Islet of Langerhans (tissue), 1 donor: ENCODE measurements around the gene DPEP2NB.
"Not testable (repeated sequence)": the region's sequence is repeated elsewhere in the genome, so short reads cannot be mapped to it uniquely, and the experiment has no call there.

Experiments used
- FAIRE-seq: peaks from one replicate; lab custom pipeline; 2011; peaks lifted over from hg19 to GRCh38; lab: Jason Lieb, UNC

DPEP2NB gene

GRCh38 chr16:68015681-68016080 lies at the start of gene DPEP2NB:
TSS of gene DPEP2NB (minus strand) at chr16:68015911. CDS start at chr16:68015770, 141 bp downstream.
- FAIRE-seq: no peak

GRCh38 chr16:68064791-68065365 lies 49.2 kb upstream of the DPEP2NB start:
- FAIRE-seq: no peak

GRCh38 chr16:68062910-68063393 lies 47.2 kb upstream of the DPEP2NB start:
- no peak for FAIRE-seq

GRCh38 chr16:68061396-68061795 lies 45.7 kb upstream of the DPEP2NB start:
- FAIRE-seq: no peak

- FAIRE-seq: no peak
Measured at GRCh38 chr16:68059804-68060203, 44.1 kb upstream of the DPEP2NB start.

GRCh38 chr16:68055395-68055794 lies 39.7 kb upstream of the DPEP2NB start:
- FAIRE-seq: no peak

GRCh38 chr16:68049449-68049848 lies 33.7 kb upstream of the DPEP2NB start:
- no peak for FAIRE-seq

GRCh38 chr16:68047987-68048386 lies 32.3 kb upstream of the DPEP2NB start:
- no peak for FAIRE-seq

- FAIRE-seq: no peak
Measured at GRCh38 chr16:68046106-68046505, 30.4 kb upstream of the DPEP2NB start.

- no peak for FAIRE-seq
Measured at GRCh38 chr16:68041783-68042182, 26.1 kb upstream of the DPEP2NB start.

GRCh38 chr16:68040506-68041288 lies 25.0 kb upstream of the DPEP2NB start:
- FAIRE-seq: no peak

- FAIRE-seq: no peak
Measured at GRCh38 chr16:68037841-68038597, 22.3 kb upstream of the DPEP2NB start.

GRCh38 chr16:68035227-68035626 lies 19.5 kb upstream of the DPEP2NB start:
- no peak for FAIRE-seq

GRCh38 chr16:68033101-68033500 lies 17.4 kb upstream of the DPEP2NB start:
- FAIRE-seq: no peak

- FAIRE-seq: no peak
Measured at GRCh38 chr16:68031951-68032350, 16.2 kb upstream of the DPEP2NB start.

- FAIRE-seq: not testable (repeated sequence)
Measured at GRCh38 chr16:68030108-68030507, 14.4 kb upstream of the DPEP2NB start.

- FAIRE-seq: no peak
Measured at GRCh38 chr16:68028996-68029395, 13.3 kb upstream of the DPEP2NB start.

- FAIRE-seq: no peak
Measured at GRCh38 chr16:68022728-68023537, 7.2 kb upstream of the DPEP2NB start, which contains the start of the genes DDX28 and DUS2. TSS of gene DDX28 (minus strand) at chr16:68023232. CDS start at chr16:68023202, 30 bp downstream. TSS of gene DUS2 (plus strand) at chr16:68023284. CDS start at chr16:68038024, 14,740 bp downstream.

GRCh38 chr16:68022278-68022727 lies 6.6 kb upstream of the DPEP2NB start:
- no peak for FAIRE-seq

GRCh38 chr16:68021490-68021889 lies 5.8 kb upstream of the DPEP2NB start:
- no peak for FAIRE-seq

- no peak for FAIRE-seq
Measured at GRCh38 chr16:68019167-68019680, 3.5 kb upstream of the DPEP2NB start.

- FAIRE-seq: no peak
Measured at GRCh38 chr16:68013440-68013839, 2.3 kb downstream of the DPEP2NB start.
